GM18951 (cell line): Measurements from ENCODE around the gene KRTAP10-12.

ENCODE experiments used
- POLR2A ChIP-seq: IDR thresholded peaks from 4 replicates; pipeline ENCODE4 v1.6.1; 2011; ENCODE audit warnings: mild to moderate bottlenecking; ENCODE audit not compliant: insufficient read length, insufficient read depth; ENCODE audit errors: extremely low read depth
- in situ Hi-C: fragments of 300-500 bp; cut with MboI; formaldehyde crosslinking; loops from one replicate; pipeline ENCODE4 v1.12.0; 2022; ENCODE audit warnings: low sequenced_read_pairs, mixed read lengths, inconsistent platforms; ENCODE audit not compliant: unreplicated experiment

KRTAP10-12 gene

DNA sequence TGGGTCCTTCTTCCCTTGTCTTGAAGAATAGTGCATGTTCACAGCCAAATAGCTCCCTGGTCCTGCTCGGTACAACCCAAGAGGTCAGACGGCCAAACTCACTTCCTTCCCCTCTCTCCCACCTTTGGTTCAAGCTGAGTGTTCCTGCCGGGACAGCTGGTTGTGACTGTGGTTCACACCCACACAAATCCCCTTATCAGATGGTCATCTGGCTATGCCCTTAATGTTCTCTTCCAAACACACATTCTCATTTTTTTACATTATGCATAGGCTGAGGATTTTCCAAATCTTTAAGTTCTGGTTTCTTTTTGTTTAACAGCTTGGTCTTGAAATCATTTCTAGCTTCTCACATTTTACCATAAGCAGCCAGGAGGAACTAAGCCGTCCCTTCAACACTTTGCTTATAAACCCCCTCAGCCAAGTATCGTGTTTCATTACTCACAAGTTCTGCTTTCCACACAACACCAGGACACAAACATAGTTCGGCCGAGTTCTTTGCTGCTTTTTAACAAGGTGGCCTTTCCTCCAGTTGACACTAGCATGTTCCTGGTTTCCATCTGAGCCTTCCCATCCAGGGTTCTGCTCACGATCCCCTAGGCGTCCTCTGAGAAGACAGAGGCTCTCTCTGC, 34.1 kb downstream of the KRTAP10-12 start:
- TF ChIP-seq POLR2A: no peak
- in situ Hi-C loops: no loop called here

DNA sequence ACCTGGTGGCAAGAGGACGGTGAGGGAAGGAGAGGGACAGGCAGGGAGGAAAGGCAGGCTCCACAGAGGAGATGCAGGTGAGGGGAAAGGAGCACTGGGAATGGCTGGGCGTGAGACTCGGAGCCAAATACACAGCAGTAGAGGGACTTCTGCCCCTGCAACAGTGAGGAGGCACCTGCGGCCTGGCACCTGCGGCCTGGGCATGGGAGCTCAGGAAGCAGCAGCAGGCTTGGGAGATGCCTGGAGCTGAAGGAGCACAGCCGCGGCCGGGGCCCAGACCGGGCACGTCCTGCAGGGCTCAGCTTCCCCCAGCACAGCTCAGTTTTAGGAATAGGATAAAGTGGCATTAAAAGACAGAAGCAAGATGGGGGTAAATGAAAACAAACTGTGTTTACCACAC, 35.3 kb downstream of the KRTAP10-12 start:
- TF ChIP-seq POLR2A: no peak
- in situ Hi-C loops: no loop called here

- TF ChIP-seq POLR2A: no peak
- in situ Hi-C loops: no loop called here
These were observed 36.0 kb downstream of the KRTAP10-12 start for GRCh38 chr21:44732956-44733355.

GRCh38 chr21:44734026-44734745, 37.2 kb downstream of the KRTAP10-12 start:
- in situ Hi-C loops: no loop called here
- TF ChIP-seq POLR2A: no peak

GRCh38 chr21:44734841-44735240, 37.9 kb downstream of the KRTAP10-12 start:
- TF ChIP-seq POLR2A: no peak
- in situ Hi-C loops: no loop called here

- TF ChIP-seq POLR2A: no peak
- in situ Hi-C loops: no loop called here
These were observed 38.8 kb downstream of the KRTAP10-12 start for GRCh38 chr21:44735821-44736220.

DNA sequence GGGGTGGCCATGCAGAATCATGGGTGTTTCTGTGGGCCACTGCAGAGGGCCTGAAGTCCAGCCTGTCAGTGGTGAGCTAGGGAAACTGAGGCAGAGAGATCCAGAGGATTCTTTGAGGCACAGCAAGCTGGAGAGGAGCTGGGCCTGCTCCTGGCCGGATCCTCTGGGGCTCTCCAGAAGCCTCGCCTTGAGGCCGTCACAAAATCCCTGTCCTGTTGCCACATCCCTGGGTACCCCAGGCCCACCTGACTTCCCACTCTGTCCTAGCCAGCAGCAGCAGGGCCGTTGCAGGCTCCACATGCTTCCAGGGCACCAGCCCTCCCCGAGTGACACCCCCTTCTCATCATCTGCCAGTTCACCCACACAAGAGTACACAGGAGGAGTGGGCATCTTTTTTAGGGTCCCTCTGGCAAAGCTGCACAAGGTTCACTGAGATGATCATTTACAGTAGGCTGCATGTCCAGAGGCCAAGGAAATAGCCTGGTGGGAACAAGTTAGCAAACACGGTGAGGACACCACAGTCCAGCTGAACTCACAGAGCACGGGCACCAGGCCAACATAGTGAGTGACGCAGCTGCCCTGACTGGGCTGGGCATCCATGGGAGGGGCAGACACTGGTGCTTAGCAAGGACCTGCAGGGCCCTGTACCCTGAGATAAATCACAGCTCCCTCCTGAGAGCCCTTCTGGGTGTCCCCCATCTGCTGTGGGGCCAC, 39.5 kb downstream of the KRTAP10-12 start:
- in situ Hi-C loops: no loop called here
- no peak for TF ChIP-seq POLR2A

DNA sequence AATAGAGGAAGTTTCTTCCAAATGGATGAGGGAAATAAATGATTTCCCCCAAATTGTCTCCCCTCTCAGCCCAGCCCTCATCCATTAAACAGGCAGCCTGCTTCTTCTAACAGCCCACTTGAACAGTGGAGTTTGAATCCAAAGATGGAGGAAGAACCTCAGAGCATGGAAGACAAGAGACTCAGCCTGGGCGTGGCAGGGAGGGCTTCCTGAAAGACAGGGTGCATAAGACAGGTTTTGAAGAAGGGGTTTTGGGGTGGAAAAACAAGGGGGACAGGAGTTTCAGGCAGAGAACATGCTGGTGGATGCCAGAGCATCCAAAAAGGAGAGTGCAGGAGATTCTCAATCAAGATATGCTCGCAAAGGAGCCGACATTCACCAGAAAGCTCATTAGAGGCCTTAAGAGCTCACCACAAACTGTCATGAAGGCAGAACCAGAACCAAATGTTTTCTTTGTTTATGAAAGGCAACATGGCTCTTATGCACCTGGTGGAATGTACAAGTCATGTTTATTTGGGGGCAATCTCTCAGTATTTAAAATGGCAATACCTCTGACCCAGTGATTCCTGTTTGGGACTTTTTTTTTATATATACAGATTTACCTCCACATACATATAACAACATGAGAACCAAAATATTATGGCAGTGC, 40.9 kb downstream of the KRTAP10-12 start:
- TF ChIP-seq POLR2A: no peak
- in situ Hi-C loops: no loop called here

DNA sequence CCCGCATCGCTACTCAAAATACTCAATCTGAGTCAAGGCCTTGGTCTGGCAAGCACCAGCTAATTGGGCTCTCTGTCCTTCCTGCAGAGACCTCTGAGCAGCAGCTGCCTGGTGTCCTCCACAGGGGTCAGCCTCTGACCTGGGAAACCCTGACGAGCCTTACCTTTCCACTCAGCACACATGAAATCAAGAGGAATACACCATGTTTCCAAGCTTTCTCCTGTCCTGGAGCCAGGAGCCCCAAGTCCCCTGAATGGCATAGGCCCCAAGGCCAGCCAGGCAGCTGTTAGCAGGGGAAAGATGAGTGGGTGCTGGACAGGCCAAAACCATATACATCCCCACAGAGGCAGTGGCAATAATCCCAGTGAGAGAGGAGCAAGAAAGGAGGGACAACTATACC, 41.6 kb downstream of the KRTAP10-12 start:
- TF ChIP-seq POLR2A: no peak
- in situ Hi-C loops: no loop called here

- in situ Hi-C loops: no loop called here
- no peak for TF ChIP-seq POLR2A
These were observed 42.3 kb downstream of the KRTAP10-12 start for GRCh38 chr21:44739316-44739715.

- no peak for TF ChIP-seq POLR2A
- in situ Hi-C loops: no loop called here
These were observed 43.8 kb downstream of the KRTAP10-12 start for GRCh38 chr21:44740742-44741141.

GRCh38 chr21:44741921-44742320, 44.9 kb downstream of the KRTAP10-12 start:
- in situ Hi-C loops: no loop called here

GRCh38 chr21:44742418-44743153, 45.6 kb downstream of the KRTAP10-12 start:
- no peak for TF ChIP-seq POLR2A
- in situ Hi-C loops: no loop called here

More at GRCh38 chr21:44741921-44742320, 44.9 kb downstream of the KRTAP10-12 start:
- no peak for TF ChIP-seq POLR2A
